Measurements from ENCODE around the gene CLK2.

DNA sequence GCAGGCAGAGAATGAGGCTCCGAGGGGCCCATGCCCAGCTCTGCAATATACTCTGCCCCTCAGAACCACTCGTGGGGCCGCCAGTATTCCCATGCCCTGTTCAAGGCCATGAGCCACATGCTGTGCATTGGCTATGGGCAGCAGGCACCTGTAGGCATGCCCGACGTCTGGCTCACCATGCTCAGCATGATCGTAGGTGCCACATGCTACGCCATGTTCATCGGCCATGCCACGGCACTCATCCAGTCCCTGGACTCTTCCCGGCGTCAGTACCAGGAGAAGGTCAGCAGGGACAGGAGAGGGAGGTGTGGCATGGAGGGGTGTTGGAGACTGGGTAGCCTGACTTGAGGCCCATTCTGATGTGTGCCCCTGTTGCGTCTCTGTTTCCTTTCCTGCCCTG is 11.2 kb upstream of the CLK2 start:
- TF ChIP-seq EZH2 (IDR thresholded peaks at IDR 0.05; ENCODE audit: low read depth, low read length, severe bottlenecking), result no peak
- no peak for TF ChIP-seq POLR2AphosphoS5 (IDR thresholded peaks at IDR 0.05; ENCODE audit: low read depth, low read length)
- TF ChIP-seq, protein P1, sequence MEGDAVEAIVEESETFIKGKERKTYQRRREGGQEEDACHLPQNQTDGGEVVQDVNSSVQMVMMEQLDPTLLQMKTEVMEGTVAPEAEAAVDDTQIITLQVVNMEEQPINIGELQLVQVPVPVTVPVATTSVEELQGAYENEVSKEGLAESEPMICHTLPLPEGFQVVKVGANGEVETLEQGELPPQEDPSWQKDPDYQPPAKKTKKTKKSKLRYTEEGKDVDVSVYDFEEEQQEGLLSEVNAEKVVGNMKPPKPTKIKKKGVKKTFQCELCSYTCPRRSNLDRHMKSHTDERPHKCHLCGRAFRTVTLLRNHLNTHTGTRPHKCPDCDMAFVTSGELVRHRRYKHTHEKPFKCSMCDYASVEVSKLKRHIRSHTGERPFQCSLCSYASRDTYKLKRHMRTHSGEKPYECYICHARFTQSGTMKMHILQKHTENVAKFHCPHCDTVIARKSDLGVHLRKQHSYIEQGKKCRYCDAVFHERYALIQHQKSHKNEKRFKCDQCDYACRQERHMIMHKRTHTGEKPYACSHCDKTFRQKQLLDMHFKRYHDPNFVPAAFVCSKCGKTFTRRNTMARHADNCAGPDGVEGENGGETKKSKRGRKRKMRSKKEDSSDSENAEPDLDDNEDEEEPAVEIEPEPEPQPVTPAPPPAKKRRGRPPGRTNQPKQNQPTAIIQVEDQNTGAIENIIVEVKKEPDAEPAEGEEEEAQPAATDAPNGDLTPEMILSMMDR (IDR thresholded peaks at IDR 0.05; ENCODE audit: control extremely low read depth in 1 of 3, insufficient read depth in 1 of 3, low read depth in 1 of 3, low read length in 3 of 3), result no peak
- no peak for TF ChIP-seq ZNF274 (IDR thresholded peaks at IDR 0.05; ENCODE audit: borderline replicate concordance, extremely low read depth, low read length)
- TF ChIP-seq RAD21 (IDR thresholded peaks at IDR 0.05 in 1 of 2, conservative IDR thresholded peaks at IDR 0.05 in 1 of 2; ENCODE audit: low read depth in 2 of 2, low read length in 2 of 2), result no peak
- no peak for TF ChIP-seq CHD2 (IDR thresholded peaks at IDR 0.05; ENCODE audit: low read length)
- TF ChIP-seq, protein P2, sequence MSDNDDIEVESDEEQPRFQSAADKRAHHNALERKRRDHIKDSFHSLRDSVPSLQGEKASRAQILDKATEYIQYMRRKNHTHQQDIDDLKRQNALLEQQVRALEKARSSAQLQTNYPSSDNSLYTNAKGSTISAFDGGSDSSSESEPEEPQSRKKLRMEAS (IDR thresholded peaks at IDR 0.05), result no peak

All from H1 (cell line).